Vagina (tissue), 2 donors: ENCODE measurements around the gene AHSG.

Experiments
- POLR2A ChIP-seq, 2 donors: fragments of 450-650 bp; IDR thresholded peaks; one replicate each; pipeline ENCODE4 v1.6.1; 2017; ENCODE audit warnings: antibody characterized with exemption in 2 of 2, mild to moderate bottlenecking in 2 of 2, moderate library complexity in 2 of 2
- TF ChIP-seq, protein P1 (sequence below), 3 experiments: fragments of 450-650 bp in 2 of 3; fragments of 200-600 bp in 1 of 3; sonication (generic) in 1 of 3; IDR thresholded peaks; one replicate each; pipeline ENCODE4 v1.5.1; 2017 to 2019; ENCODE audit warnings: antibody characterized with exemption in 3 of 3, mild to moderate bottlenecking in 2 of 3, moderate library complexity in 2 of 3

DNA sequence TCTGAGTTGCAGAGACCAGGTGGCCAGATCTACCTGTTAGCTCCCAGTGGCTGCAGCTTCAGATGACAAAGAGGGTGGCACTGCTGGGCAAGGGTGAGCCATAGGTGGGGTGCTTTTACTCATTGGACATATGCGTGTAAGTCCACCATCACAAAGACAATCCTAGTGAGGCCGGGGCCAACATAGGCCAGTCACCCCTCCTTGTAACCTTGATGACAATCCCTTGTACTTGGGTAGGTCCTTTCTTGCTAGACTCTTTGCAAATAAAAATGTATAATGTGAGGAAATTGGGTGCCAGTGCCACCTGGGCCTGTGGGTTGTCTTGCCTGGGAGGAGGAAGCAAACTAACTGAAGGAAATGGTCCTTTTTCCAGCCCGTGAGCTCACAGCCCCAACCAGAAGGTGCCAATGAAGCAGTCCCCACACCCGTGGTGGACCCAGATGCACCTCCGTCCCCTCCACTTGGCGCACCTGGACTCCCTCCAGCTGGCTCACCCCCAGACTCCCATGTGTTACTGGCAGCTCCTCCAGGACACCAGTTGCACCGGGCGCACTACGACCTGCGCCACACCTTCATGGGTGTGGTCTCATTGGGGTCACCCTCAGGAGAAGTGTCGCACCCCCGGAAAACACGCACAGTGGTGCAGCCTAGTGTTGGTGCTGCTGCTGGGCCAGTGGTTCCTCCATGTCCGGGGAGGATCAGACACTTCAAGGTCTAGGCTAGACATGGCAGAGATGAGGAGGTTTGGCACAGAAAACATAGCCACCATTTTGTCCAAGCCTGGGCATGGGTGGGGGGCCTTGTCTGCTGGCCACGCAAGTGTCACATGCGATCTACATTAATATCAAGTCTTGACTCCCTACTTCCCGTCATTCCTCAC lies 7.6 kb downstream of the AHSG start:
- TF ChIP-seq, protein P1, sequence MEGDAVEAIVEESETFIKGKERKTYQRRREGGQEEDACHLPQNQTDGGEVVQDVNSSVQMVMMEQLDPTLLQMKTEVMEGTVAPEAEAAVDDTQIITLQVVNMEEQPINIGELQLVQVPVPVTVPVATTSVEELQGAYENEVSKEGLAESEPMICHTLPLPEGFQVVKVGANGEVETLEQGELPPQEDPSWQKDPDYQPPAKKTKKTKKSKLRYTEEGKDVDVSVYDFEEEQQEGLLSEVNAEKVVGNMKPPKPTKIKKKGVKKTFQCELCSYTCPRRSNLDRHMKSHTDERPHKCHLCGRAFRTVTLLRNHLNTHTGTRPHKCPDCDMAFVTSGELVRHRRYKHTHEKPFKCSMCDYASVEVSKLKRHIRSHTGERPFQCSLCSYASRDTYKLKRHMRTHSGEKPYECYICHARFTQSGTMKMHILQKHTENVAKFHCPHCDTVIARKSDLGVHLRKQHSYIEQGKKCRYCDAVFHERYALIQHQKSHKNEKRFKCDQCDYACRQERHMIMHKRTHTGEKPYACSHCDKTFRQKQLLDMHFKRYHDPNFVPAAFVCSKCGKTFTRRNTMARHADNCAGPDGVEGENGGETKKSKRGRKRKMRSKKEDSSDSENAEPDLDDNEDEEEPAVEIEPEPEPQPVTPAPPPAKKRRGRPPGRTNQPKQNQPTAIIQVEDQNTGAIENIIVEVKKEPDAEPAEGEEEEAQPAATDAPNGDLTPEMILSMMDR (IDR thresholded peaks at IDR 0.05) = no peak
- no peak for TF ChIP-seq POLR2A (IDR thresholded peaks at IDR 0.05)
